OCI-LY1 (cell line): ENCODE data around the gene NLRC3.

ENCODE experiments used
- EZH2 ChIP-seq: fragments of 200-600 bp; sonication (generic), shearing (Covaris generic); IDR thresholded peaks from 2 replicates; pipeline ENCODE4 v1.8.0; 2017; ENCODE audit warnings: borderline replicate concordance, mixed run types, mild to moderate bottlenecking, antibody characterized with exemption, low read length, moderate library complexity, mixed read lengths
- TF ChIP-seq, protein P1 (sequence below): fragments of 200-600 bp; sonication (generic), shearing (Covaris generic); IDR thresholded peaks from 2 replicates; pipeline ENCODE4 v1.5.1; 2017; ENCODE audit warnings: mild to moderate bottlenecking, antibody characterized with exemption, low read length, moderate library complexity, mixed read lengths

DNA sequence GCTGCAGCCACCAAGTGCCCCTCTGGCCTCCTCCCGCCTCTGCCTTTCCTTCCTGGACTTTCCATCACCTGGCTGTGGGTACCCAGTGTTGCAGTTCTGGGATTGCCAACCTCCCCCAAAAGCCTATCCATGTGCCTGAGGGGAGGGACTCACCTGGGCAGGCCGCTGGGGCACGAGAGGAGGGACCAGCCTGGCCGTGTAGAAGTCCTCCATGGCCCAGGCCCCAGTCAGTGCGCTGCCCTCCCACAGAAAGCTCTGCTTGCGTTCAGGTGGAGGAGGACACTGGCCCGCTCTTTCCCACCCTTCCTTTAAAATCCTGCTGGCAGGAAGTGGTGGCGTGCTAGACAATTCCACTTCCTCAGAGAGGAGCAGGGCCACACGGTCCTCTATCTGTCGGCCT is 20.0 kb upstream of the NLRC3 start:
- TF ChIP-seq, protein P1, sequence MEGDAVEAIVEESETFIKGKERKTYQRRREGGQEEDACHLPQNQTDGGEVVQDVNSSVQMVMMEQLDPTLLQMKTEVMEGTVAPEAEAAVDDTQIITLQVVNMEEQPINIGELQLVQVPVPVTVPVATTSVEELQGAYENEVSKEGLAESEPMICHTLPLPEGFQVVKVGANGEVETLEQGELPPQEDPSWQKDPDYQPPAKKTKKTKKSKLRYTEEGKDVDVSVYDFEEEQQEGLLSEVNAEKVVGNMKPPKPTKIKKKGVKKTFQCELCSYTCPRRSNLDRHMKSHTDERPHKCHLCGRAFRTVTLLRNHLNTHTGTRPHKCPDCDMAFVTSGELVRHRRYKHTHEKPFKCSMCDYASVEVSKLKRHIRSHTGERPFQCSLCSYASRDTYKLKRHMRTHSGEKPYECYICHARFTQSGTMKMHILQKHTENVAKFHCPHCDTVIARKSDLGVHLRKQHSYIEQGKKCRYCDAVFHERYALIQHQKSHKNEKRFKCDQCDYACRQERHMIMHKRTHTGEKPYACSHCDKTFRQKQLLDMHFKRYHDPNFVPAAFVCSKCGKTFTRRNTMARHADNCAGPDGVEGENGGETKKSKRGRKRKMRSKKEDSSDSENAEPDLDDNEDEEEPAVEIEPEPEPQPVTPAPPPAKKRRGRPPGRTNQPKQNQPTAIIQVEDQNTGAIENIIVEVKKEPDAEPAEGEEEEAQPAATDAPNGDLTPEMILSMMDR, result no peak
- no peak for TF ChIP-seq EZH2
